Heart left ventricle (tissue), 16 donors: ENCODE data around the gene TPK1. TPM values are rescaled to one million over a fixed set of nuclear protein-coding genes. Genes with fewer than 3 reads are reported as not detected.

Source experiments
- ATAC-seq, 4 donors: fragments of 200-7000 bp; cut with Tn5 transposase; one replicate each; pipeline ENCODE4 v1.9.1; 2020 to 2022; ENCODE audit warnings: moderate library complexity in 4 of 4, mild to moderate bottlenecking in 3 of 4, moderate number of reproducible peaks in 1 of 4
- DNase-seq, 5 donors: peaks; one replicate each; pipeline ENCODE4 v3.0.0-alpha.2; 2020
- H3K27ac ChIP-seq, 12 donors: fragments of 200-600 bp; sonication (generic) in 4 of 12; one replicate each; pipeline versions ENCODE4 v1.5.0 to v1.8.0; 2016 to 2022; ENCODE audit warnings: mild to moderate bottlenecking in 2 of 12
- H3K27me3 ChIP-seq, 9 donors: fragments of 200-600 bp; sonication (generic) in 2 of 9; one replicate each; pipeline versions ENCODE4 v1.5.1 to v1.8.0; 2016 to 2022; ENCODE audit warnings: mild to moderate bottlenecking in 3 of 9
- H3K36me3 ChIP-seq, 9 donors: fragments of 200-600 bp; sonication (generic) in 2 of 9; one replicate each; pipeline versions ENCODE4 v1.5.0 to v1.8.0; 2018 to 2022; ENCODE audit warnings: mild to moderate bottlenecking in 2 of 9
- H3K4me1 ChIP-seq, 12 donors: fragments of 200-600 bp; sonication (generic) in 4 of 12; one replicate each; pipeline versions ENCODE4 v1.5.0 to v1.8.0; 2016 to 2022; ENCODE audit warnings: mild to moderate bottlenecking in 3 of 12
- H3K4me3 ChIP-seq, 12 donors: fragments of 200-600 bp; sonication (generic) in 4 of 12; one replicate each; pipeline versions ENCODE4 v1.5.0 to v1.8.0; 2017 to 2022; ENCODE audit warnings: mild to moderate bottlenecking in 9 of 12, moderate library complexity in 4 of 12
- H3K9me3 ChIP-seq, 12 donors: fragments of 200-600 bp; sonication (generic) in 4 of 12; one replicate each; pipeline versions ENCODE4 v1.5.0 to v1.8.0; 2016 to 2022; ENCODE audit warnings: mild to moderate bottlenecking in 1 of 12
- CTCF ChIP-seq, 12 donors: fragments of 200-600 bp; sonication (generic) in 4 of 12; IDR thresholded peaks; one replicate each; pipeline versions ENCODE4 v1.5.0 to v1.8.0; 2018 to 2022; ENCODE audit warnings: antibody characterized with exemption in 12 of 12, mild to moderate bottlenecking in 5 of 12
- POLR2A ChIP-seq, 2 donors: fragments of 450-650 bp; IDR thresholded peaks; one replicate each; pipeline ENCODE4 v1.6.1; 2017; ENCODE audit warnings: antibody characterized with exemption in 2 of 2, mild to moderate bottlenecking in 2 of 2, moderate library complexity in 2 of 2
- WGBS, 4 donors: extraction: QIAGEN DNeasy Blood & Tissue Kit in 2 of 4; methylation state at CpG; one replicate each; pipeline versions ENCODE4 v1.1.5 to v1.1.7; 2013 to 2018; 5-methylcytosine and 5-hydroxymethylcytosine counted together
- intact Hi-C, 10 donors: fragments of 100-400 bp; cut with DNase I; formaldehyde crosslinking; loops; one replicate each; pipeline versions ENCODE4 v1.11.1 to v1.14.2; 2022
- polyA plus RNA-seq, 2 donors: library from polyadenylated mRNA; stranded (reverse); fragments of 200-250 nt; gene quantifications; one replicate each; pipeline ENCODE4 v1.2.3, GENCODE V29; 2013
- total RNA-seq, 9 donors: library from RNA; depleted of rRNA in 2 of 9; stranded (reverse); fragments of >200 nt in 2 of 9; fragmentation: NEBNext Ultra II Directional in 3 of 9; extraction: Animal tissue kit (Norgen Biotek cat#: 25700) in 3 of 9; gene quantifications; one replicate each; pipeline versions ENCODE4 v1.1.0 to v1.2.4, GENCODE V29; 2016 to 2023
- donor health status: ischemic (EF 13 %, LVEDD 7.1; RV severe dilation, severe dysfunction).
- donor health status: healthy with polysubstance abuse.
- donor health status: DM: no; HTN: yes; CAD: no.
- donor health status: DM: no; HTN: no; CAD: no.
- donor health status: ischemic (EF 25% LVEDD 6.9; RV normal size, moderate dysfunction).
- donor health status: ischemic (EF 25% LVEDD 5.7; RV mildly dilated, moderate dysfunction).
- donor health status: healthy.
- donor health status: DM: yes; HTN: yes; CAD: no.
- donor health status: ischemic (EF 35%, LVEDD 5.7; RV mildly dilated, moderate dysfunction).
- donor health status: nonischemic (EF 11% LVEDD 7.7; RV severe dilation, severe dysfunction).
- donor health status: DM: yes; HTN: yes; CAD: no.
- donor health status: PGD.
- donor health status: ischemic (EF 29% LVEDD 5.4; RV normal size, mild dysfunction).
- donor health status: nonischemic (EF 23%, LVEDD 6.1; RV moderate dilation, normal function).

The TPK1 gene
- total and polyA plus RNA-seq, 11 donors: 2.0 to 8.2 (median 5.0) TPM

GRCh38 chr7:144717720-144718119, 118.1 kb downstream of the TPK1 start:
- no peak for DNase-seq
- no peaks in the 10 kb centered on the region for H3K4me1 ChIP-seq
- H3K27me3 ChIP-seq: no peaks in the 10 kb centered on the region
- no peaks in the 10 kb centered on the region for H3K9me3 ChIP-seq
- TF ChIP-seq POLR2A (IDR thresholded peaks at IDR 0.05): no peak
- TF ChIP-seq CTCF (IDR thresholded peaks at IDR 0.05): no peak
- H3K27ac ChIP-seq: no peak overlapping the region
- no peaks in the 10 kb centered on the region for H3K36me3 ChIP-seq
- H3K4me3 ChIP-seq: no peak overlapping the region
- intact Hi-C loops: no loop called here
- WGBS, 4 donors: 85 to 100% (median 99%) methylated on average over 1 of the region's 1 CpG
- ATAC-seq: no peak

GRCh38 chr7:144713850-144714249, 122.0 kb downstream of the TPK1 start:
- no peak overlapping the region for H3K4me3 ChIP-seq
- intact Hi-C loops: no loop called here
- no peaks in the 10 kb centered on the region for H3K9me3 ChIP-seq
- H3K4me1 ChIP-seq: no peaks in the 10 kb centered on the region
- DNase-seq: no peak
- no peak for ATAC-seq
- no peak for TF ChIP-seq POLR2A (IDR thresholded peaks at IDR 0.05)
- TF ChIP-seq CTCF (IDR thresholded peaks at IDR 0.05): no peak
- H3K36me3 ChIP-seq: no peaks in the 10 kb centered on the region
- no peaks in the 10 kb centered on the region for H3K27me3 ChIP-seq
- no peak overlapping the region for H3K27ac ChIP-seq
- 48 to 72% (median 61%) methylated on average over 2 of the region's 2 CpGs for WGBS, 4 donors

- 87 to 94% (median 91%) methylated on average over 4 of the region's 4 CpGs for WGBS, 4 donors
- intact Hi-C loops: no loop called here
- TF ChIP-seq POLR2A (IDR thresholded peaks at IDR 0.05) (no peak), CTCF (IDR thresholded peaks at IDR 0.05) (no peak)
These were observed 125.1 kb downstream of the TPK1 start for GRCh38 chr7:144710791-144711190.

GRCh38 chr7:144709066-144709465, 126.8 kb downstream of the TPK1 start:
- TF ChIP-seq POLR2A (IDR thresholded peaks at IDR 0.05): no peak
- no peak for TF ChIP-seq CTCF (IDR thresholded peaks at IDR 0.05)
- H3K9me3 ChIP-seq: no peaks in the 10 kb centered on the region
- no peak overlapping the region for H3K4me3 ChIP-seq
- 75 to 89% (median 80%) methylated on average over 1 of the region's 1 CpG for WGBS, 4 donors
- DNase-seq (no peak), ATAC-seq (no peak)
- H3K27ac ChIP-seq: no peak overlapping the region
- no peaks in the 10 kb centered on the region for H3K4me1 ChIP-seq
- no peaks in the 10 kb centered on the region for H3K27me3 ChIP-seq
- no peaks in the 10 kb centered on the region for H3K36me3 ChIP-seq
- intact Hi-C loops: no loop called here

More at GRCh38 chr7:144710791-144711190, 125.1 kb downstream of the TPK1 start:
- H3K9me3 ChIP-seq: no peaks in the 10 kb centered on the region
- H3K4me1 ChIP-seq: no peaks in the 10 kb centered on the region
- DNase-seq: no peak
- H3K27ac ChIP-seq: no peak overlapping the region
- H3K36me3 ChIP-seq: no peaks in the 10 kb centered on the region
- H3K4me3 ChIP-seq: no peak overlapping the region
- no peak for ATAC-seq
- no peaks in the 10 kb centered on the region for H3K27me3 ChIP-seq
